Prostate gland (tissue), 2 donors: ENCODE measurements around the gene CRMP1. TPM values are rescaled to one million over a fixed set of nuclear protein-coding genes. Genes with fewer than 3 reads are reported as not detected.

ENCODE experiments used
- DNase-seq: peaks from one replicate; pipeline ENCODE4 v3.0.0-alpha.2; 2019; ENCODE audit warnings: low spot score
- H3K27ac ChIP-seq, 2 donors: fragments of 200-600 bp; sonication (generic); 2 replicates each; pipeline ENCODE4 v1.5.1; 2017 to 2019
- H3K27me3 ChIP-seq: fragments of 200-600 bp; sonication (generic); replicated peaks from 2 replicates; pipeline ENCODE4 v1.5.1; 2019; ENCODE audit not compliant: insufficient read depth
- H3K36me3 ChIP-seq, 2 donors: fragments of 200-600 bp; sonication (generic); 1 replicate in 1 of 2; 2 replicates in 1 of 2; pipeline versions ENCODE4 v1.5.1 to v1.8.1; 2017 to 2019
- H3K4me1 ChIP-seq: fragments of 200-600 bp; sonication (generic); replicated peaks from 2 replicates; pipeline ENCODE4 v1.5.1; 2019
- H3K4me3 ChIP-seq, 2 donors: fragments of 200-600 bp; sonication (generic); 2 replicates each; pipeline ENCODE4 v1.5.1; 2017 to 2019
- H3K9me3 ChIP-seq: fragments of 200-600 bp; sonication (generic); 2 replicates; pipeline ENCODE4 v1.5.1; 2017
- POLR2A ChIP-seq: fragments of 450-650 bp; IDR thresholded peaks from one replicate; pipeline ENCODE4 v1.6.1; 2016; ENCODE audit warnings: antibody characterized with exemption, mild to moderate bottlenecking
- POLR2AphosphoS5 ChIP-seq: sonication (generic); formaldehyde crosslinking; IDR thresholded peaks from one replicate; pipeline ENCODE4 v1.6.1; 2017; ENCODE audit warnings: antibody characterized with exemption
- WGBS: methylation state at CpG from one replicate; pipeline ENCODE4 v1.1.5; 2018; 5-methylcytosine and 5-hydroxymethylcytosine counted together
- intact Hi-C: fragments of 100-400 bp; cut with DNase I; formaldehyde crosslinking; loops from one replicate; pipeline ENCODE4 v1.14.2; 2022
- total RNA-seq, 2 donors: library from RNA; depleted of rRNA; stranded (reverse); fragments of >200 nt; gene quantifications; one replicate each; pipeline ENCODE4 v1.1.0, GENCODE V29; 2016
- TF ChIP-seq, protein P1 (sequence below), 4 experiments: fragments of 200-600 bp in 2 of 4; fragments of 450-650 bp in 2 of 4; sonication (generic) in 2 of 4; IDR thresholded peaks; 1 replicate in 3 of 4; 2 replicates in 1 of 4; pipeline ENCODE4 v1.5.1; 2016 to 2019; ENCODE audit warnings: antibody characterized with exemption in 4 of 4, mild to moderate bottlenecking in 2 of 4, moderate library complexity in 2 of 4

CRMP1 gene
- total RNA-seq, 2 donors from 2014 or later: 1.4 to 6.0 TPM

DNA sequence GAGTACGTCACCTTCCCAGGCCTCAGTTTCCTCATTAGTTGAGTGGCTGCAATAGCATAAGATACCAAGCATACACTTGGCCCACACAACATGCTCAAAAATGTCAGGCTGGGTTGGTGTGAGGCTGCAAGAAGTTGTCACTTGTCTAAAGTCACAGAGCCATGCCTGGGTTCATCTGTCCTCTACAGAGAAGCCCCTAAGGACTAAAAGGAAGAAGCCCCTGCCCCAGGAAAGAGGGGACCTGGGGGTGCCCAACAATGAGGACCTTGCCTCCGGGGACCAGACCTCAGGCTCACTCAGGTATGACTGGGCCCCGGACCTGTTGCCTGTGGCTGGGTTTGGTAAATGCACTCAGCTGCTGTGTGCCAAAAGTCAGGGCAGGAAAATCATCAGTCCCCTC is 82.7 kb downstream of the CRMP1 start:
- no peaks in the 10 kb centered on the region for H3K4me1 ChIP-seq
- no peak overlapping the region for H3K4me3 ChIP-seq
- H3K36me3 ChIP-seq: peaks cover 0 to 14% of the 10 kb centered on the region in 2 donors
- H3K27me3 ChIP-seq: no peaks in the 10 kb centered on the region
- H3K27ac ChIP-seq: no peak overlapping the region
- 94% methylated on average over 3 of the region's 3 CpGs for WGBS
- DNase-seq: no peak
- TF ChIP-seq, protein P1, sequence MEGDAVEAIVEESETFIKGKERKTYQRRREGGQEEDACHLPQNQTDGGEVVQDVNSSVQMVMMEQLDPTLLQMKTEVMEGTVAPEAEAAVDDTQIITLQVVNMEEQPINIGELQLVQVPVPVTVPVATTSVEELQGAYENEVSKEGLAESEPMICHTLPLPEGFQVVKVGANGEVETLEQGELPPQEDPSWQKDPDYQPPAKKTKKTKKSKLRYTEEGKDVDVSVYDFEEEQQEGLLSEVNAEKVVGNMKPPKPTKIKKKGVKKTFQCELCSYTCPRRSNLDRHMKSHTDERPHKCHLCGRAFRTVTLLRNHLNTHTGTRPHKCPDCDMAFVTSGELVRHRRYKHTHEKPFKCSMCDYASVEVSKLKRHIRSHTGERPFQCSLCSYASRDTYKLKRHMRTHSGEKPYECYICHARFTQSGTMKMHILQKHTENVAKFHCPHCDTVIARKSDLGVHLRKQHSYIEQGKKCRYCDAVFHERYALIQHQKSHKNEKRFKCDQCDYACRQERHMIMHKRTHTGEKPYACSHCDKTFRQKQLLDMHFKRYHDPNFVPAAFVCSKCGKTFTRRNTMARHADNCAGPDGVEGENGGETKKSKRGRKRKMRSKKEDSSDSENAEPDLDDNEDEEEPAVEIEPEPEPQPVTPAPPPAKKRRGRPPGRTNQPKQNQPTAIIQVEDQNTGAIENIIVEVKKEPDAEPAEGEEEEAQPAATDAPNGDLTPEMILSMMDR (IDR thresholded peaks at IDR 0.05): no peak
- TF ChIP-seq POLR2AphosphoS5 (no peak), POLR2A (no peak)
- H3K9me3 ChIP-seq: no peaks in the 10 kb centered on the region
- intact Hi-C loops: loop anchor here (10.0 kb wide), 1 partner anchor 755 kb away; the partner anchor contains the start of gene STK32B

DNA sequence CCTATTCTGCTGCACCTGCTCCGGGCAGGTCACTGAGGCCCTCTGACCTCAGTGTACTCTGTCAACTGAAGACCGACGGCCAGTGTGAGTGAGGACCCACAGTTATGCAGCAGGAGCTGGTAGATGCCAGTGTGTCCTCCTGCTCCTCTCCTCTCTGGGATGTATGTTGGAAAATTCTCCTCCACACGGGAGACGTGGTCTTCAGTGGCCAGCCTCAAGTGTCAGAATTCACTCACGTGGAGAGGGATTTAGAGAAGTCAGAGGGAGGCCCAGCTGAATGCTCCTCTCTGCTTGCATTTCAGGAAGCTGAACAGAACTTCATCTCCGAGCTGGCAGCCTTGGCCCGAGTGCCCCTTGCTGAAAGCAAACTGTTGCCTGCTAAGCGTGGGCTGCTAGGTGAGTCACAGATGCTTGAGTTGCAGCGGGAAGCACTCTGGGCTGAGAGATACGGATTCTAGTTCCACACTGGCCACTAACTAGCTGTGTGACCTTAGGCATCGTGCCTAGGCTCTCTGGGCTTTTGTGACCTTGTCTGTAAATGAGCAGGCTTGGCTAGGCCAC is 83.6 kb downstream of the CRMP1 start:
- Histone ChIP-seq H3K9me3 (no peaks in the 10 kb centered on the region), H3K27ac (no peak overlapping the region), H3K36me3 (peaks cover 0 to 14% of the 10 kb centered on the region in 2 donors), H3K4me1 (no peaks in the 10 kb centered on the region), H3K4me3 (no peak overlapping the region), H3K27me3 (no peaks in the 10 kb centered on the region)
- intact Hi-C loops: no loop called here
- TF ChIP-seq POLR2A: no peak
- TF ChIP-seq, protein P1 (IDR thresholded peaks at IDR 0.05): no peak
- no peak for TF ChIP-seq POLR2AphosphoS5
- no peak for DNase-seq
- 90% methylated on average over 12 of the region's 12 CpGs for WGBS

DNA sequence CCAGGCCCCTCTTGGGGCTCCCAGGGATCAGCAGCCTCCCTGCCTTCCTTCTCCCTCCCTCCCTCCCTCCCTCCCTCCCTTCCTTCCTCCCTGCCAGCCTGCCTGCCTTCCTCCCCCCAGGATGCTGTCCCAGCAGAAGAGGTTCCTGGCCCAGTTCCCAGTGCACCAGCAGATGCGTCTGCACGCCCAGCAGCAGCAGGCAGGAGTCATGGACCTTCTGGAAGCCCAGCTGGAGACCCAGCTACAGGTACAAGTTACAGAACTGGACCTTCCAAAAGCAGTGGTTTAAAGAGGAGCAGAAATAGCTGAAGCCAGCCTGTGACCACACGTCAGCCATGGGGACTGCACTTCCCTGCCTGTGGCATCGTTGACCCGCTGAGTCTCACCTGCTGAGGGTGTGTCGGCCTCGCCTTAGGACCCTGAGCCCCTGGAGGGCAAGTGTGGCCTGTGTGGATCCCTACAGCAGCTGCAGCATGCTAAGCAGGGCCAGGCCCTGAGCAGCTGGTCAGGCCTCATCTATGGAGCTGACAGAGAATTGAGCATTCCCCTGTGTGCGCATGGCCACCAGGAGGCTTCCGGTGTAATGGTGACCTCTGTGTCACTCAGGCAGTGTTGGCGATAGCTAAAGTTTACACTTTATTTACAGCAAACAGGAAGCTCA is 84.7 kb downstream of the CRMP1 start:
- H3K27me3 ChIP-seq: no peaks in the 10 kb centered on the region
- TF ChIP-seq, protein P1 (IDR thresholded peaks at IDR 0.05): no peak
- TF ChIP-seq POLR2AphosphoS5: no peak
- no peak for TF ChIP-seq POLR2A
- H3K4me1 ChIP-seq: no peaks in the 10 kb centered on the region
- H3K36me3 ChIP-seq: peaks cover 0 to 14% of the 10 kb centered on the region in 2 donors
- DNase-seq: no peak
- H3K4me3 ChIP-seq: no peak overlapping the region
- no peak overlapping the region for H3K27ac ChIP-seq
- no peaks in the 10 kb centered on the region for H3K9me3 ChIP-seq
- WGBS: 89% methylated on average over 10 of the region's 10 CpGs
- intact Hi-C loops: no loop called here

DNA sequence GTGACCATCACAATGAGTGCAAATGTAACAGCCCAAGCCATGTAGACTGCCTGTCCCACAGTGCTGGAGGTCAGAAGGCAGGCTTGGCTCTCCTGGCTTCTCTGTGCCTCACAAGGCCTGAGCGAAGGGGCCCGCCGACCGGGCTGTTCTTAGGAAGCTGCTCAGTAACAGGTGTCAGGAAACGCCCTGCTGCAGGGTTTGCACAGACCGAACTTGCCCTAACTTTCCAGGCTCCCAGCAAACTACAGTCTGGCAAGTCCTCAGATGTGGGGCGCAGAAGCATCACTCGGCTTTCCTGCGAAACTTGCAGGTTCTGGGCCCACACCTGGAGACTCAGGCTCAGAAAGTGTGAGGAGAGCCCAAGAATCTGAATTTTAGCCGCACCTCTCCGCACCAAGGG is 87.6 kb downstream of the CRMP1 start:
- intact Hi-C loops: no loop called here
- no peaks in the 10 kb centered on the region for H3K9me3 ChIP-seq
- DNase-seq: no peak
- H3K36me3 ChIP-seq: peaks cover 0 to 9% of the 10 kb centered on the region in 2 donors
- H3K27ac ChIP-seq: no peak overlapping the region
- H3K4me1 ChIP-seq: no peaks in the 10 kb centered on the region
- TF ChIP-seq POLR2AphosphoS5 (no peak), POLR2A (no peak)
- TF ChIP-seq, protein P1 (IDR thresholded peaks at IDR 0.05): no peak
- 90% methylated on average over 11 of the region's 11 CpGs for WGBS
- no peak overlapping the region for H3K4me3 ChIP-seq
- no peaks in the 10 kb centered on the region for H3K27me3 ChIP-seq

DNA sequence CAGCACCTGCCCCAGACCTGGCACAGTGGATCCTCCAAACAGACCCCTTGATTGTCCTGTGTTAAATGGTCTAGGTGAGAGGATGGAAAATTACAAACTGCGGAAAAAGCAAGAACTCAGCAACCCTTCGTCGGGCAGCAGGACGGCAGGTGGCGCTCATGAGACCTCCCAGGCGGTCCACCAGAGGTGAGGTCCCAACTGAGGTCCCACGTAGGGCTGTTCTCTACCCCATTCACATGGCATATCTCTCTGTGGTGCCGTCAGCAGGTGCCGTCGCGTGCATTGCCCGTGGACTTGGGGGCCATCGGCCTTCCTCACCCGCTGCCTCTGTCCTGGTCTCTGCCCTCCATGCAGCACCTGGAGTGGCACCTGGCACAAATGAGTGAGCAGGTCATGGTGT is 88.2 kb downstream of the CRMP1 start:
- intact Hi-C loops: no loop called here
- WGBS: 94% methylated on average over 14 of the region's 14 CpGs
- Histone ChIP-seq H3K4me1 (no peaks in the 10 kb centered on the region), H3K36me3 (peaks cover 0 to 3% of the 10 kb centered on the region in 2 donors), H3K27me3 (no peaks in the 10 kb centered on the region), H3K9me3 (no peaks in the 10 kb centered on the region), H3K27ac (no peak overlapping the region), H3K4me3 (no peak overlapping the region)
- TF ChIP-seq POLR2A (no peak), POLR2AphosphoS5 (no peak)
- TF ChIP-seq, protein P1 (IDR thresholded peaks at IDR 0.05): no peak
- DNase-seq: no peak
